ENCODE results near the gene TRIM21.
"Not testable (repeated sequence)": the region's sequence is repeated elsewhere in the genome, so short reads cannot be mapped to it uniquely, and the experiment has no call there.

TRIM21 gene

GRCh38 chr11:4375431-4376140 lies 17.9 kb downstream of the TRIM21 start:
- H3K27me3 ChIP-seq (ENCODE audit: control insufficient read depth, insufficient read depth, low read length) = no peaks in the 10 kb centered on the region
- H3K36me3 ChIP-seq (ENCODE audit: control insufficient read depth, insufficient read depth, low read length) = no peaks in the 10 kb centered on the region
- no peak overlapping the region for H3K4me3 ChIP-seq (ENCODE audit: low read length)
- H3K4me1 ChIP-seq (ENCODE audit: control insufficient read depth, insufficient read depth, low read length) = no peaks in the 10 kb centered on the region
- no peak overlapping the region for H3K27ac ChIP-seq (ENCODE audit: low read depth, low read length)
- no peak overlapping the region for H3K9ac ChIP-seq (ENCODE audit: low read length)

GRCh38 chr11:4370166-4370565 lies 23.3 kb downstream of the TRIM21 start:
- no peak overlapping the region for H3K9ac ChIP-seq (ENCODE audit: low read length)
- no peak overlapping the region for H3K27ac ChIP-seq (ENCODE audit: low read depth, low read length)
- no peak overlapping the region for H3K4me3 ChIP-seq (ENCODE audit: low read length)
- H3K4me1 ChIP-seq (ENCODE audit: control insufficient read depth, insufficient read depth, low read length) = no peaks in the 10 kb centered on the region
- H3K36me3 ChIP-seq (ENCODE audit: control insufficient read depth, insufficient read depth, low read length) = no peaks in the 10 kb centered on the region
- H3K27me3 ChIP-seq (ENCODE audit: control insufficient read depth, insufficient read depth, low read length) = no peaks in the 10 kb centered on the region

- Histone ChIP-seq H3K9ac (ENCODE audit: low read length) (no peak within 1 kb of the TSS), H3K27ac (ENCODE audit: low read depth, low read length) (no peak within 1 kb of the TSS), H3K4me3 (ENCODE audit: low read length) (no peak within 1 kb of the TSS), H3K36me3 (ENCODE audit: control insufficient read depth, insufficient read depth, low read length) (no peaks in the 10 kb centered on the region), H3K4me1 (ENCODE audit: control insufficient read depth, insufficient read depth, low read length) (no peaks in the 10 kb centered on the region), H3K27me3 (ENCODE audit: control insufficient read depth, insufficient read depth, low read length) (no peaks in the 10 kb centered on the region)
Observed at GRCh38 chr11:4368286-4368685, 25.2 kb downstream of the TRIM21 start, which contains the start of gene OR52B4. TSS of gene OR52B4 (minus strand) at chr11:4368386. CDS start at chr11:4368295, 91 bp downstream.

- H3K27me3 ChIP-seq (ENCODE audit: control insufficient read depth, insufficient read depth, low read length) = not testable (repeated sequence)
Observed at GRCh38 chr11:4348142-4348541, 45.4 kb downstream of the TRIM21 start.

GRCh38 chr11:4345366-4345765 lies 48.1 kb downstream of the TRIM21 start:
- not testable (repeated sequence) for H3K4me1 ChIP-seq (ENCODE audit: control insufficient read depth, insufficient read depth, low read length); H3K36me3 ChIP-seq (ENCODE audit: control insufficient read depth, insufficient read depth, low read length); H3K27ac ChIP-seq (ENCODE audit: low read depth, low read length); H3K4me3 ChIP-seq (ENCODE audit: low read length); H3K9ac ChIP-seq (ENCODE audit: low read length); H3K27me3 ChIP-seq (ENCODE audit: control insufficient read depth, insufficient read depth, low read length)

More at GRCh38 chr11:4348142-4348541, 45.4 kb downstream of the TRIM21 start:
- not testable (repeated sequence) for H3K36me3 ChIP-seq (ENCODE audit: control insufficient read depth, insufficient read depth, low read length); H3K4me1 ChIP-seq (ENCODE audit: control insufficient read depth, insufficient read depth, low read length); H3K9ac ChIP-seq (ENCODE audit: low read length); H3K27ac ChIP-seq (ENCODE audit: low read depth, low read length); H3K4me3 ChIP-seq (ENCODE audit: low read length)
